Panc1 (cell line): Measurements from ENCODE around the gene ENPP1. TPM values are rescaled to one million over a fixed set of nuclear protein-coding genes. Genes with fewer than 3 reads are reported as not detected.

ENCODE experiments used
- ATAC-seq: fragments of 200-7000 bp; cut with Tn5 transposase; 2 replicates; pipeline ENCODE4 v1.9.1; 2020; ENCODE audit warnings: mild to moderate bottlenecking, moderate library complexity
- BruUV-seq: library from RNA; stranded (reverse); fragments of 400-500 nt; replicated peaks from 2 replicates; lab custom pipeline; 2021; lab: Mats Ljungman, UMichigan
- CTCF ChIA-PET: fragments of 300-600 bp; sonication (Branson Sonifier 250); formaldehyde crosslinking; loops from one replicate; lab custom pipeline; 2022; ENCODE audit warnings: antibody characterized with exemption; lab: Charles Lee
- POLR2A ChIA-PET: fragments of 300-600 bp; sonication (Branson Sonifier 250); formaldehyde crosslinking; loops from one replicate; lab custom pipeline; 2022; ENCODE audit warnings: antibody characterized with exemption; lab: Charles Lee
- DNase-seq: peaks from one replicate; pipeline ENCODE4 v3.0.0-alpha.2; 2010; ENCODE audit warnings: low read depth, low spot score
- H3K27ac ChIP-seq: 2 replicates; pipeline ENCODE4 v1.5.1; 2011; ENCODE audit warnings: mild to moderate bottlenecking, low read length, inconsistent platforms
- H3K27me3 ChIP-seq: fragments of 200-500 bp; sonication (Bioruptor generic); 2 replicates; pipeline ENCODE4 v1.6.0; 2014; ENCODE audit warnings: low read length, inconsistent platforms; ENCODE audit not compliant: control insufficient read depth, insufficient read depth
- H3K36me3 ChIP-seq: fragments of 200-500 bp; sonication (Bioruptor generic); 2 replicates; pipeline ENCODE4 v1.5.1; 2014; ENCODE audit warnings: inconsistent platforms, mild to moderate bottlenecking, low read length, moderate library complexity; ENCODE audit not compliant: control insufficient read depth, insufficient read depth
- H3K4me1 ChIP-seq: 2 replicates; pipeline ENCODE4 v1.5.1; 2011; ENCODE audit warnings: inconsistent platforms, mild to moderate bottlenecking, low read length, moderate library complexity; ENCODE audit not compliant: control insufficient read depth, insufficient read depth
- H3K4me3 ChIP-seq, 2 experiments: 2 replicates each; pipeline ENCODE4 v1.5.1; 2011 to 2012; ENCODE audit warnings: low read depth in 2 of 2, low read length in 2 of 2, mild to moderate bottlenecking in 2 of 2, inconsistent platforms in 1 of 2, moderate library complexity in 1 of 2
- H3K9me3 ChIP-seq: fragments of 200-500 bp; sonication (Bioruptor generic); 2 replicates; pipeline ENCODE4 v1.5.1; 2014; ENCODE audit warnings: low read depth, mild to moderate bottlenecking, inconsistent platforms, low read length, moderate library complexity; ENCODE audit not compliant: control insufficient read depth, insufficient read depth
- POLR2AphosphoS5 ChIP-seq: IDR thresholded peaks from 2 replicates; pipeline ENCODE4 v1.6.1; 2012; ENCODE audit warnings: mild to moderate bottlenecking, low read depth, low read length, moderate library complexity
- REST ChIP-seq, 2 experiments: IDR thresholded peaks; 2 replicates each; pipeline ENCODE4 v1.6.1; 2011 to 2012; ENCODE audit warnings: low read depth in 2 of 2, control low read depth in 1 of 2, low read length in 1 of 2, mild to moderate bottlenecking in 1 of 2, moderate library complexity in 1 of 2; ENCODE audit not compliant: insufficient read depth in 1 of 2
- SIN3A ChIP-seq: IDR thresholded peaks from 2 replicates; pipeline ENCODE4 v1.6.1; 2012; ENCODE audit warnings: low read depth, mild to moderate bottlenecking, low read length, moderate library complexity, borderline replicate concordance; ENCODE audit not compliant: insufficient read depth
- TCF7L2 ChIP-seq: IDR thresholded peaks from 2 replicates; pipeline ENCODE4 v1.6.1; 2011; ENCODE audit warnings: mild to moderate bottlenecking, low read depth, low read length, inconsistent platforms
- in situ Hi-C: cut with HindIII; loops from 2 replicates; pipeline ENCODE4 v1.10.0; 2016; ENCODE audit warnings: low sequenced_read_pairs, low pct_unique_long_range_greater_than_20kb
- intact Hi-C: fragments of 100-400 bp; cut with micrococcal nuclease; formaldehyde crosslinking; loops from one replicate; pipeline ENCODE4 v1.10.0; 2022; ENCODE audit not compliant: unreplicated experiment
- total RNA-seq: library from RNA; stranded (reverse); gene quantifications from one replicate; pipeline ENCODE4 v1.2.1, GENCODE V29; 2021; ENCODE audit not compliant: unreplicated experiment
- TF ChIP-seq, protein P1 (sequence below): fragments of 450-650 bp; IDR thresholded peaks from 2 replicates; pipeline ENCODE4 v1.5.1; 2017; ENCODE audit warnings: mild to moderate bottlenecking

ENPP1 gene
- total RNA-seq, 1 experiment from 2014 or later, result 6.8 TPM

GRCh38 chr6:131761060-131761761 lies 46.6 kb upstream of the ENPP1 start:
- TF ChIP-seq, protein P1, sequence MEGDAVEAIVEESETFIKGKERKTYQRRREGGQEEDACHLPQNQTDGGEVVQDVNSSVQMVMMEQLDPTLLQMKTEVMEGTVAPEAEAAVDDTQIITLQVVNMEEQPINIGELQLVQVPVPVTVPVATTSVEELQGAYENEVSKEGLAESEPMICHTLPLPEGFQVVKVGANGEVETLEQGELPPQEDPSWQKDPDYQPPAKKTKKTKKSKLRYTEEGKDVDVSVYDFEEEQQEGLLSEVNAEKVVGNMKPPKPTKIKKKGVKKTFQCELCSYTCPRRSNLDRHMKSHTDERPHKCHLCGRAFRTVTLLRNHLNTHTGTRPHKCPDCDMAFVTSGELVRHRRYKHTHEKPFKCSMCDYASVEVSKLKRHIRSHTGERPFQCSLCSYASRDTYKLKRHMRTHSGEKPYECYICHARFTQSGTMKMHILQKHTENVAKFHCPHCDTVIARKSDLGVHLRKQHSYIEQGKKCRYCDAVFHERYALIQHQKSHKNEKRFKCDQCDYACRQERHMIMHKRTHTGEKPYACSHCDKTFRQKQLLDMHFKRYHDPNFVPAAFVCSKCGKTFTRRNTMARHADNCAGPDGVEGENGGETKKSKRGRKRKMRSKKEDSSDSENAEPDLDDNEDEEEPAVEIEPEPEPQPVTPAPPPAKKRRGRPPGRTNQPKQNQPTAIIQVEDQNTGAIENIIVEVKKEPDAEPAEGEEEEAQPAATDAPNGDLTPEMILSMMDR, result no peak
- TF ChIP-seq TCF7L2 (no peak), SIN3A (no peak), REST (IDR thresholded peaks at IDR 0.05; ENCODE audit: insufficient read depth in 1 of 2, low read depth in 2 of 2, low read length in 1 of 2) (no peak), POLR2AphosphoS5 (no peak)
- in situ Hi-C loops (no loop called here), intact Hi-C loops (no loop called here)
- ATAC-seq, result no peak
- CTCF ChIA-PET, result no interaction called here
- DNase-seq, result no peak
- H3K36me3 ChIP-seq, result no peaks in the 10 kb centered on the region
- H3K27ac ChIP-seq, result no peak overlapping the region
- no peaks in the 10 kb centered on the region; the same call in 1 of the 2 replicates for H3K4me1 ChIP-seq
- POLR2A ChIA-PET, result no interaction called here
- H3K27me3 ChIP-seq, result no peaks in the 10 kb centered on the region
- no TSS peak for BruUV-seq
- no peak overlapping the region for H3K4me3 ChIP-seq
- no peaks in the 10 kb centered on the region for H3K9me3 ChIP-seq

DNA sequence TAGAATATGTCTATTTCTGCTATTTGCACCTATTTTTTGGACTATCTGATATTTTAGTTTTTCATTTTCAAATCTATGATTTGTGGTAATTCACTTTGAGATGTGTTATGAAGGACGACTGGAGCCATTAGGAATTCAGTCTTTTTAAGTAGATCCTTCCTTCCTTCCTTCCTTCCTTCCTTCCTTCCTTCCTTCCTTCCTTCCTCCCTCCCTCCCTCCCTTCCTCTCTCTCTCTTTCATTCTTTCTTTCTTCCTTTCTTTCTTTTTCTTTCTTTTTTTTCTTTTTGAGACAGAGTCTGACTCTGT lies 46.1 kb upstream of the ENPP1 start:
- H3K9me3 ChIP-seq, result no peaks in the 10 kb centered on the region
- CTCF ChIA-PET, result no interaction called here
- H3K4me3 ChIP-seq, result no peak overlapping the region
- ATAC-seq, result no peak
- DNase-seq, result no peak
- H3K4me1 ChIP-seq, result no peaks in the 10 kb centered on the region; the same call in 1 of the 2 replicates
- BruUV-seq, result no TSS peak
- in situ Hi-C loops (no loop called here), intact Hi-C loops (no loop called here)
- no peak overlapping the region for H3K27ac ChIP-seq
- no peaks in the 10 kb centered on the region for H3K36me3 ChIP-seq
- no peaks in the 10 kb centered on the region for H3K27me3 ChIP-seq
- TF ChIP-seq, protein P1, result no peak
- TF ChIP-seq REST (IDR thresholded peaks at IDR 0.05; ENCODE audit: insufficient read depth in 1 of 2, low read depth in 2 of 2, low read length in 1 of 2), result no peak
- no peak for TF ChIP-seq TCF7L2
- no peak for TF ChIP-seq POLR2AphosphoS5
- TF ChIP-seq SIN3A, result no peak
- POLR2A ChIA-PET, result no interaction called here
